HG03520 (cell line): ENCODE data around the gene CD19.
A peak's percentile ranks its signal among the peaks of the same experiment; 100 is the strongest.
"Not testable (repeated sequence)": the region's sequence is repeated elsewhere in the genome, so short reads cannot be mapped to it uniquely, and the experiment has no call there.

ENCODE experiments used
- ATAC-seq: cut with Tn5 transposase; IDR thresholded peaks from one replicate; pipeline ENCODE4 v1.9.1; 2021; ENCODE audit warnings: mild to moderate bottlenecking, moderate library complexity; ENCODE audit not compliant: unreplicated experiment

Gene CD19

DNA sequence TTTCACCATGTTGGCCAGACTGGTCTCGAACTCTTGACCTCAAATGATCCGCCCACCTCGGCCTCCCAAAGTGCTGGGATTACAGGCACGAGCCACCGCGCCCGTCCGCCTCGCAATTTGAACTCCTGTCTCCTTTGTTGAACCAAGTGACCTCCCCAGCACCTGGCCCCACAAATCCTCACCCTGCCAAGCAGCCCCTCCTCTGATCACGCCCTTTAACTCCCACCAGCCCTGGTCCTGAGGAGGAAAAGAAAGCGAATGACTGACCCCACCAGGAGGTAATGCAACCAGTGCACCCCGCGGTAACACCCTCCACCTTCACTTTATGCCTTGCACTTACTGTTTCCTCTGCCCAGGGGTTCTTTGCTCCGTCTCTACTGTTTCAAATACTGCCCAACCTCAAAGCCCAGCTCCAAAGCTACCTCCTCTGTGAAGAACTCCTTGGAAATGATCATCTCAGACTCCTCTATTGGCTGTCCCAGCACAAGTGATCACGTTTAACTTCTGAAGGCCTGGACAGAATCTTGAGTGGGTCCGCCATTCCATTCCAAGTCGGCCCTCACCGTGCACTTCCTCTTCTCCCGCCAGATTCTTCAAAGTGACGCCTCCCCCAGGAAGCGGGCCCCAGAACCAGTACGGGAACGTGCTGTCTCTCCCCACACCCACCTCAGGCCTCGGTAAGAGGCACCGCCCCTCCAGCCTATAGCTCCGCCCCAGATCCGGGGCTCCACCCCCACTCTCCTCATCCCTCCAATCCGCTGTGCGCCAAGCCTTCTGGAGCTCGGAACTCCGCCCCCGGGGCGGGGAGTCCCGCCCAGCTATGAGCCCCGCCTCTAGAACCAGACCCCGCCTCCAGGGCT is 4.4 kb downstream of the CD19 start:
- no peak for ATAC-seq

DNA sequence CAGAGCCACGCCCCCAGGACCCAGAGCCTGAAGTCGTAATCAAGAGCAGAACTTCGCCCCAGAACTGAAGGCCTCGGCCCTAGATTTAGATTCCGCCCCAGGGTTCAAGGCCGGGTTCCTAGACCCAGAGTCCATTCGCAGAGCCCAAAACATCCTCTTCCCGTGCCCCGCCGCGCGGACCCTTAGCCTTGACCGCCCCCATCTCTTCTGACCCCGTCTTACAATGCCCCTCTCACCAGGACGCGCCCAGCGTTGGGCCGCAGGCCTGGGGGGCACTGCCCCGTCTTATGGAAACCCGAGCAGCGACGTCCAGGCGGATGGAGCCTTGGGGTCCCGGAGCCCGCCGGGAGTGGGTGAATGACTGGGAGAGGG is 5.0 kb downstream of the CD19 start:
- ATAC-seq: no peak

DNA sequence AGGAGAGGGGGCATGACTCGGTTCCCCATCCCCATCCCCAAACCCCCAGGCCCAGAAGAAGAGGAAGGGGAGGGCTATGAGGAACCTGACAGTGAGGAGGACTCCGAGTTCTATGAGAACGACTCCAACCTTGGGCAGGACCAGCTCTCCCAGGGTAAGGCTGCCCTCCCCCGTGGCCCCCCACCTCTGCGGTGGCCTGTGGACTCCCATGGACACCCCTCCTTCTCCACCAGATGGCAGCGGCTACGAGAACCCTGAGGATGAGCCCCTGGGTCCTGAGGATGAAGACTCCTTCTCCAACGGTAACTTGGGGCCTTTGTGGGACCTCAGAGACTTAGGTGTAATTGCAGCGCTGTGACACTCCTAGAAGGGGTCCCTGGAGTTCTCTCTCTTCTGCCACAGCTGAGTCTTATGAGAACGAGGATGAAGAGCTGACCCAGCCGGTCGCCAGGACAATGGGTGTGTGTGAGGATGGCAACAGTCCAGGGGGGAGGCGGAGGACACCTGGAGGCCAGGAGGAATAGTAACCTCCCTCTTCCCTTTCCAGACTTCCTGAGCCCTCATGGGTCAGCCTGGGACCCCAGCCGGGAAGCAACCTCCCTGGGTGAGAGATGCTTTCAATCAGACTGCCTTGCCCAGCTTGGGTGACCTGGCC is 5.6 kb downstream of the CD19 start:
- ATAC-seq: no peak

DNA sequence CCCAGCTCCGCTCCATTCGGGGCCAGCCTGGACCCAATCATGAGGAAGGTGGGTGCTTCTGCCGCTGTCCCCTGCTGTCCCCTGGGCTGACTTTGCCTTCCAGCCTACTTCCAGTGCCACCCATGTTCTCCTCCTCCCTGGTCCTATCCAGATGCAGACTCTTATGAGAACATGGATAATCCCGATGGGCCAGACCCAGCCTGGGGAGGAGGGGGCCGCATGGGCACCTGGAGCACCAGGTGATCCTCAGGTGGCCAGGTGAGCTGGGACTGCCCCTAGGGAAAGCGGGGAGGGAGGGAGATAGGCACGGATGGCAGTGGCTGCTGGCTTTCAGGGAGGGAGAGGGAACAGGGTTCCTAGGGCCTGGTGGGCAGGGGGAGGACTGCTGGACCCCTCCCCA is 7.0 kb downstream of the CD19 start:
- no peak for ATAC-seq

- not testable (repeated sequence) for ATAC-seq
These were observed 8.1 kb downstream of the CD19 start for GRCh38 chr16:28939825-28940224.

- ATAC-seq: no peak
These were observed 11.5 kb downstream of the CD19 start for GRCh38 chr16:28943281-28943680.

DNA sequence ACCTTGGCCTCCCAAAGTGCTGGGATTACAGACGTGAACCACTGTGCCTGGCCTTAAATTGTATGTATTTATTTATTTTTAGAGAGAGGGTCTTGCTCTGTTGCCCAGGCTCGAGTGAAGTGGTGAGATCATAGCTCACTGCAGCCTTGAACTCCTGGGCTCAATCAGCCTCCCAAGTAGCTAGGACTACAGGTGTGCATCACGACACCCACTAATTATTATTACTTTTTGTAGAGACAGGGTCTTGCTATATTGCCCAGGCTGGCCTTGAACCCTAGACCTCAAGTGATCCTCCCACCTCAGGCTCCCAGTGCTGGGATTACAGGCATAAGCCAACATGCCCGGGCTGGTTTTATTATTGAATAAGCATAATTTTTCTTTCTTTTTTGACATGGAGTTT is 14.9 kb downstream of the CD19 start:
- ATAC-seq: no peak

DNA sequence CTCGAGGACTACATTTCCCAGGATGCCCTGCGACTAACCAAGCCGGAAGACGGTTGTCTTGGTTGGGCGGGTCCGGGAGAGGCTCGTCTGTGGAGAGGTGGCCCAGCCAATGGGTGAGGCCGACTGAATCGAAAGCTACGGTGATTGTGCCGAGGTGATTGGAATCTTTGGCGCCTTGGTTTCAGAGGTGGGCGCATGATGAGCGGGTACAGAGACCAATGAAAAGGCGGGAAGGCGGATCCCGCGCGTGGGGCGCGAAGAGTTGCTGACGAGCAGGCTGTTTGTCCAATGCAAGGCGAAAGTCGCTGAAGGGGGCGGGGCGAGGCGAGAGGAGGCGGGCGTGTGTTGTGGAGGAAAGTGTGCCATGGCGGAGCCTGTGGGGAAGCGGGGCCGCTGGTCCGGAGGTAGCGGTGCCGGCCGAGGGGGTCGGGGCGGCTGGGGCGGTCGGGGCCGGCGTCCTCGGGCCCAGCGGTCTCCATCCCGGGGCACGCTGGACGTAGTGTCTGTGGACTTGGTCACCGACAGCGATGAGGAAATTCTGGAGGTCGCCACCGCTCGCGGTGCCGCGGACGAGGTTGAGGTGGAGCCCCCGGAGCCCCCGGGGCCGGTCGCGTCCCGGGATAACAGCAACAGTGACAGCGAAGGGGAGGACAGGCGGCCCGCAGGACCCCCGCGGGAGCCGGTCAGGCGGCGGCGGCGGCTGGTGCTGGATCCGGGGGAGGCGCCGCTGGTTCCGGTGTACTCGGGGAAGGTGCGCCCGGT is 19.1 kb downstream of the CD19 start, which contains the start of gene NFATC2IP:
Gene NFATC2IP (plus strand): TSS at position 290 of the 762 bp plus-strand sequence. CDS start 75 bp downstream, at position 365.
- peak; percentile 94 for ATAC-seq

GRCh38 chr16:28951410-28951943 is 19.7 kb downstream of the CD19 start:
- no peak for ATAC-seq

- no peak for ATAC-seq
These were observed 26.4 kb downstream of the CD19 start for GRCh38 chr16:28958216-28958615.

GRCh38 chr16:28958836-28959235 is 27.1 kb downstream of the CD19 start:
- ATAC-seq: no peak

DNA sequence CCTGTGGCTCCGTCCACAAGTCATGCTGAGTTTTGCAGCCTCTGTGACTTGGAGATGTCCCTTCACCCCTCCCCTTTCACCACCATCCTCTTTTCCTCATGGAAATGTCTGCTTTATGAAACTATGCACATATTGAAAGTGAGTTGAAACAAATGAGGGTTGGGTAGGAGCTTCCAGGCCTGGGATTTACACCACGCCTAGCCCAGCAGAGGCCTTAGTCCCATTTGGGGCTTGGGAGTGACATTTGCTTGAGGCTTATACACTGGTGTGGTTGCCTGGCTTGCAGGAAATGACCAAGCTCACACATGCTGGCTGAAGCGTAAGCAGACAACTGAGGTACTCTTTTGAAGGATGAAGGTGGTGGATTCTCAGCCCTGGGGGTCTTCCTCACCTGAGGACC is 32.3 kb downstream of the CD19 start:
- no peak for ATAC-seq

- ATAC-seq: no peak
These were observed 32.7 kb downstream of the CD19 start for GRCh38 chr16:28964496-28964895.

DNA sequence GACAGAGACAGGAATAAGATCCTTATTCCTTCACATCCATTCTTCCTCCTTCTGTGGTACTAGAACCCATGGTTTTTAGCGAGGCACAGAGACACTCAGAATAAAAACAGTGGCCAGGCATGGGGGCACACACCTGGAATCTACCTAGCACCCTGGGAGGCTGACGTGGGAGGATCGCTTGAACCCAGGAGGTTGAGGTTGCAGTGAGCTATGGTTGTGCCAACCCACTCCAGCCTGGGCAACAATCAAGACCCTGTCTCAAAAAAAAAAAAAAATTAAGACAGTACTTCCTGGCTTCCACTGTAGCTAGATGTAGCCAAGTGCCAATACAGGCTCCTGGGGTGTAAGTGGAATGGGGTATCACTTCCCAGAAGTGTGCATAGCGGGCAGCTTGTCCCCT is 35.4 kb downstream of the CD19 start:
- no peak for ATAC-seq

DNA sequence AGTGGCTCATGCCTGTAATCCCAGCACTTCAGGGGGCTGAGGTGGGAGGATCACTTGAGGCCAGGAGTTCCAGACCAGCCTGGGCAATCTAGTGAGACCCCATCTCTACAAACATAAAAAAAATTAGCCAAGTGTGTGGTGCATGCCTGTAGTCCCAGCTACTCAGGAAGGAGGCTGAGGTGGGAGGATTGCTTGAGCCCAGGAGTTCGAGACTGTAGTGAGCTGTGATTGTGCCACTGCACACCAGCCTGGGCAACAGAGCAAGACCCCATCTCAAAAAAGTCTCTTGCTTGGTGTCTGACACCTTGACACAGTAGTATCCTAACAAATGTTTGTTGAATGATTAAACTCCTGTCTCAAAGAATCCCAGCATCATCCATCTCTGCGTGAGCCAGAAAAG is 37.9 kb downstream of the CD19 start:
- not testable (repeated sequence) for ATAC-seq

GRCh38 chr16:28974007-28974436 is 42.3 kb downstream of the CD19 start:
- peak; percentile 17 for ATAC-seq

DNA sequence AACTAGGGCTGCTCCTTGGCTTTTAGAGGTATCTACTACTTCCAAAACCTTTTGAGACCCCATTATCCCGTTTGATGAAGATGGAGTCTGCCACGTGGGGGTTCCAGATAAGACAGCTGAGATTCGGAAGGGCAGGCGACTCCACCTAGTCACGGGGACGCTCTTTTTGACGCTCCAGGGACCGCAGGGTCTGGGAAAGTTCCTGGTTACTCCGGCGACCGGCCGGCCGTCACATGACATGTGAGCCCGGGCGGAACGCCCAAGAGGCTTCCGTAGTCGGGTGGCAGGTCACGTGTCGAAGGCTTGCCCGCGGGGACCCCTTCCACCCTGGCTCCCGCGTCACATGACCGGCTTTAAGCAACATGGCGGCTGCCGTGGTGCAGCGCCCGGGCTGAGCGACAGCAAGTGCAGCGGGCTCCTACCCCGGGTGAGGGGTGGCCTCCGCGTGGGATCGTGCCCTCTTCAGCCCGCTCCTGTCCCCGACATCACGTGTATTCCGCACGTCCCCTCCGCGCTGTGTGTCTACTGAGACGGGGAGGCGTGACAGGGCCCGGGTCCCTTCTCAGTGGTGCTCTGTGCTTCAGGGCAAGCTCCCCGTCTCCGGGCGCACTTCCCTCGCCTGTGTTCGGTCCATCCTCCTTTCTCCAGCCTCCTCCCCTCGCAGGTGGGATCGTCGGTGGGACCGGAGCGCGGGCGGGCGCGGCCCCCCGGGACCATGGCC is 42.8 kb downstream of the CD19 start, which contains the start of gene SPNS1:
Gene SPNS1 (plus strand): TSS at position 342 of the 721 bp plus-strand sequence. CDS start 374 bp downstream, at position 716.
- peak; percentile 74 for ATAC-seq

DNA sequence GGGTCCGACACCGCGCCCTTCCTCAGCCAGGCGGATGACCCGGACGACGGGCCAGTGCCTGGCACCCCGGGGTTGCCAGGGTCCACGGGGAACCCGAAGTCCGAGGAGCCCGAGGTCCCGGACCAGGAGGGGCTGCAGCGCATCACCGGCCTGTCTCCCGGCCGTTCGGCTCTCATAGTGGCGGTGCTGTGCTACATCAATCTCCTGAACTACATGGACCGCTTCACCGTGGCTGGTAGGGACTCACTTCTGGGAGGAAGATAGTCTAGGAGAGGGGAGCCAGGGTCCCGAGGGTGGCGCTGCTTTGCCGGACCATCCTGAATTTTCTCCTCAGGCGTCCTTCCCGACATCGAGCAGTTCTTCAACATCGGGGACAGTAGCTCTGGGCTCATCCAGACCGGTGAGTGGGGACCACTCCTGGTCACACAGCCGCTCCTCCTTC is 43.4 kb downstream of the CD19 start:
- ATAC-seq: no peak

GRCh38 chr16:28977703-28978662 is 46.2 kb downstream of the CD19 start:
- no peak for ATAC-seq
